ENCODE data around the gene GJA5. TPM values are rescaled to one million over a fixed set of nuclear protein-coding genes. Genes with fewer than 3 reads are reported as not detected.

Gene GJA5
- 10 to 100 TPM in 3 of 4 donors, 1 to 10 TPM in 1; 2.7 to 50.7 (median 20.2) TPM for total RNA-seq

GRCh38 chr1:147760481-147761260 is at the start of gene GJA5:
GJA5 (minus strand) TSS chr1:147760602; CDS start chr1:147759238, 1,364 bp downstream.
- WGBS, 2 donors = 66 to 69% methylated on average over 7 of the region's 7 CpGs
- Histone ChIP-seq H3K27ac (no peak within 1 kb of the TSS), H3K4me1 (peaks cover 0 to 10% (median 2%) of the 10 kb centered on the region in 4 donors), H3K4me3 (no peak within 1 kb of the TSS), H3K36me3 (no peaks in the 10 kb centered on the region), H3K27me3 (no peaks in the 10 kb centered on the region), H3K9me3 (no peaks in the 10 kb centered on the region)
- no peak for TF ChIP-seq EP300 (IDR thresholded peaks at IDR 0.05)
- TF ChIP-seq POLR2A (IDR thresholded peaks at IDR 0.05) = no peak
- no peak for TF ChIP-seq CTCF (IDR thresholded peaks at IDR 0.05)
- no peak for DNase-seq (ENCODE audit: low spot score in 2 of 2)

GRCh38 chr1:147809236-147809635 is 48.8 kb upstream of the GJA5 start:
- DNase-seq (ENCODE audit: low spot score in 2 of 2) = no peak
- no peaks in the 10 kb centered on the region for H3K9me3 ChIP-seq
- no peak overlapping the region for H3K27ac ChIP-seq
- WGBS, 2 donors = 66 to 85% methylated on average over 1 of the region's 1 CpG
- H3K4me1 ChIP-seq = no peaks in the 10 kb centered on the region
- no peak for TF ChIP-seq CTCF (IDR thresholded peaks at IDR 0.05)
- TF ChIP-seq EP300 (IDR thresholded peaks at IDR 0.05) = no peak
- no peak for TF ChIP-seq POLR2A (IDR thresholded peaks at IDR 0.05)
- H3K36me3 ChIP-seq = no peaks in the 10 kb centered on the region
- no peaks in the 10 kb centered on the region for H3K27me3 ChIP-seq
- H3K4me3 ChIP-seq = no peak overlapping the region

DNA sequence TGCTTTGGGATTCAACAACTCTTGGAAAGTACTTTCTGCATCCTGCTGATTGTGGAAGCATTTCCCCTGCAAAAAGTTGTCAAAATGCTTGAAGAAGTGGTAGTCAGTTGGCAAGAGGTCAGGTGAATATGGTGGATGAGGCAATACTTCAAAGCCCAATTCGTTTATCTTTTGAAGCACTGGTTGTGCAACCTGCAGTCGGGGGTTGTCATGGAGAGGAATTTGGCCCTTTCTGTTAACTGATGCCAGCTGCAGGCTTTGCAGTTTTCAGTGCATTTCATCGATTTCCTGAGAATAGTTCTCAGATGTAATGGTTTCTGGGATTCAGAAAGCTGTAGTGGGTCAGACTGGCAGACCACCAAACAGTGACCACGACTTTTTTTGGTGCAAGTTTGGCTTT is 47.6 kb upstream of the GJA5 start:
- Histone ChIP-seq H3K27me3 (no peaks in the 10 kb centered on the region), H3K4me3 (no peak overlapping the region), H3K4me1 (no peaks in the 10 kb centered on the region), H3K36me3 (no peaks in the 10 kb centered on the region), H3K9me3 (no peaks in the 10 kb centered on the region), H3K27ac (no peak overlapping the region)
- DNase-seq (ENCODE audit: low spot score in 2 of 2) = no peak
- 47 to 50% methylated on average over 4 of the region's 4 CpGs for WGBS, 2 donors
- TF ChIP-seq EP300 (IDR thresholded peaks at IDR 0.05) (no peak), CTCF (IDR thresholded peaks at IDR 0.05) (no peak), POLR2A (IDR thresholded peaks at IDR 0.05) (no peak)

DNA sequence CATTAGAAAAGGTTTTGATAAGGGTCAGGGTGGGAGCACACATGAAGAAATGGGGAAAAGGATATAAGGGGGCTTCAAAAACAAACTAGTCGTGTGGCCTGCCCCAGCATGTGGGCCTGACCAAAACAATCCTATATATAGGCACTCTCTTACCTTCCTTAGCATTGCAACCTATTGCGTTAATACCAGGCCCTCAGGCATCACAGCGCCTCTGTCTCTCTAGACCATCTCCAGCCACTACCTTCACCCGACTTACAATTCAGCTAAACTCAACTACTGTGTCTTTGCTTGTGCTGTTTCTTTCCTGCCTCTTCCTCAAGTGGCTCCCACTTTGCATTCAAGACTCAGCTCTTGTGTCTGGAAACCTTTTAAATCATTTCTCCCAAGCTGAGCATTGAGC is 47.0 kb upstream of the GJA5 start:
- Histone ChIP-seq H3K4me3 (no peak overlapping the region), H3K27me3 (no peaks in the 10 kb centered on the region), H3K27ac (no peak overlapping the region), H3K36me3 (no peaks in the 10 kb centered on the region), H3K9me3 (no peaks in the 10 kb centered on the region), H3K4me1 (no peaks in the 10 kb centered on the region)
- TF ChIP-seq EP300 (IDR thresholded peaks at IDR 0.05) = no peak
- TF ChIP-seq CTCF (IDR thresholded peaks at IDR 0.05) = no peak
- TF ChIP-seq POLR2A (IDR thresholded peaks at IDR 0.05) = no peak
- WGBS, 2 donors = 69 to 72% methylated on average over 4 of the region's 4 CpGs
- no peak for DNase-seq (ENCODE audit: low spot score in 2 of 2)

DNA sequence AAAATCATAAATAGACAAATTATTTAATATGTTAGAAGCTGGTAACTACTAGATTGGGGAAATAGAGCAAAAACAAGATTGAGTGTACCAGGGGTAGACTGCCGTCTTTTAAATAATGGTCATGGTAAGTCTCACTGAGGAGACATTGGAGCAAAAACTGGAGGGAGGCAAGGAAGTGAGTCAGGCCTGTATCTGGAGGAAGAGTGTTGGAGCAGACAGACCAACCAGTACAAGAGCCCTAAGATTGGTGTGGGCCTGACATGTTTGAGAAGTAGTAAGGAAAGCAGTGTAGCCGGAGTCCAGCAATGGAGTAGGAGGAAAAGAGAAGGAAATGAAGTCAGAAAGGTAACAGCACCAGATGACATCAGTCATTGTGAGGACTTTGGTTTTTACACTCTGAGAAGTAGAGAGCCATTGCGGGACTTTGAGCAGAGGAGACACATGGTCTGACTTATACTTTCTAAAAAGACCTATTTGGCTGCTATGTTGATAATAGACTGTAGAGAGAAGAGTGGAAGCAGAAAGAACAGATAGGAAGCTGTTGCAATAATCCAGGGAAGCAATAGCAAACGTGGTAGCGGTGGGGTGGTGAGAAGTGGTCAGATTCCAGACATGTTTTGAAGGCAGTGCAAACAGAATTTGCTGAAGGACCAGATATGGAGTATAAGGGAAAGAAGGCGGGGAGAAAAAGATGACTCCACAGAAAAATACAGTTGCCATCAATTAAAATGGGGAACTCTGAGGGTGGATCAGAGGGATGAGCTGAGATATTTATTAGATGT is 44.7 kb upstream of the GJA5 start:
- no peak for DNase-seq (ENCODE audit: low spot score in 2 of 2)
- no peak overlapping the region for H3K27ac ChIP-seq
- no peaks in the 10 kb centered on the region for H3K36me3 ChIP-seq
- H3K4me1 ChIP-seq = no peaks in the 10 kb centered on the region
- H3K9me3 ChIP-seq = no peaks in the 10 kb centered on the region
- 85 to 91% methylated on average over 6 of the region's 6 CpGs for WGBS, 2 donors
- TF ChIP-seq EP300 (IDR thresholded peaks at IDR 0.05) (no peak), POLR2A (IDR thresholded peaks at IDR 0.05) (no peak)
- H3K4me3 ChIP-seq = no peak overlapping the region
- H3K27me3 ChIP-seq = no peaks in the 10 kb centered on the region
